GM19328 (cell line): ENCODE data around the gene PDLIM7.

Experiments
- ATAC-seq: cut with Tn5 transposase; IDR thresholded peaks from one replicate; pipeline ENCODE4 v1.9.1; 2021; ENCODE audit warnings: mild to moderate bottlenecking, moderate library complexity; ENCODE audit not compliant: unreplicated experiment

The PDLIM7 gene

GRCh38 chr5:177524941-177525655 is 27.7 kb upstream of the PDLIM7 start:
- ATAC-seq, result no peak

GRCh38 chr5:177524539-177524900 is 27.1 kb upstream of the PDLIM7 start:
- no peak for ATAC-seq

- no peak for ATAC-seq
Measured at GRCh38 chr5:177523711-177524538, 26.5 kb upstream of the PDLIM7 start.

GRCh38 chr5:177520916-177521513 is 23.6 kb upstream of the PDLIM7 start:
- ATAC-seq, result no peak

GRCh38 chr5:177520271-177520670 is 22.9 kb upstream of the PDLIM7 start:
- ATAC-seq, result no peak

GRCh38 chr5:177519463-177520235 is 22.2 kb upstream of the PDLIM7 start:
- no peak for ATAC-seq

- peak; percentile 71 for ATAC-seq
Measured at GRCh38 chr5:177516601-177517568, 19.5 kb upstream of the PDLIM7 start, which contains the start of gene DDX41. DDX41 (minus strand) TSS chr5:177516961; CDS start chr5:177516945, 16 bp downstream.

GRCh38 chr5:177515580-177515979 is 18.2 kb upstream of the PDLIM7 start:
- ATAC-seq, result no peak

GRCh38 chr5:177514541-177514940 is 17.1 kb upstream of the PDLIM7 start:
- no peak for ATAC-seq

- ATAC-seq, result no peak
Measured at GRCh38 chr5:177513500-177513899, 16.1 kb upstream of the PDLIM7 start.

GRCh38 chr5:177512736-177513380 is 15.5 kb upstream of the PDLIM7 start:
- ATAC-seq, result no peak

- no peak for ATAC-seq
Measured at GRCh38 chr5:177511796-177512675, 14.6 kb upstream of the PDLIM7 start.

GRCh38 chr5:177511181-177511580 is 13.8 kb upstream of the PDLIM7 start:
- ATAC-seq, result no peak

- no peak for ATAC-seq
Measured at GRCh38 chr5:177510567-177511053, 13.2 kb upstream of the PDLIM7 start.

- ATAC-seq, result no peak
Measured at GRCh38 chr5:177509991-177510566, 12.7 kb upstream of the PDLIM7 start.

GRCh38 chr5:177509381-177509951 is 12.1 kb upstream of the PDLIM7 start, which contains the start of gene DOK3:
DOK3 (minus strand) TSS chr5:177509826; CDS start chr5:177509540, 286 bp downstream.
- no peak for ATAC-seq

GRCh38 chr5:177508837-177509236 is 11.4 kb upstream of the PDLIM7 start:
- ATAC-seq, result no peak
